Dermis blood vessel endothelial cell (primary cell): ENCODE results near the gene UBQLN2. TPM values are rescaled to one million over a fixed set of nuclear protein-coding genes. Genes with fewer than 3 reads are reported as not detected.
"Not testable (repeated sequence)": the region's sequence is repeated elsewhere in the genome, so short reads cannot be mapped to it uniquely, and the experiment has no call there.

Source experiments
- DNase-seq: peaks from one replicate; pipeline ENCODE4 v3.0.0; 2010
- total RNA-seq: library from RNA; depleted of rRNA; stranded (reverse); fragments of >200 nt; gene quantifications from 2 replicates; pipeline ENCODE4 v1.2.3, GENCODE V29; 2014

Gene UBQLN2
- total RNA-seq, result 5.8 and 10.6 TPM in 2 replicates

GRCh38 chrX:56563231-56564161 is at the start of gene UBQLN2:
Gene UBQLN2, plus strand, starts transcription at chrX:56563627. Its CDS starts 247 bp downstream, at chrX:56563874.
- peak; percentile 78 for DNase-seq

GRCh38 chrX:56519642-56520041 is 43.8 kb upstream of the UBQLN2 start:
- no peak for DNase-seq

- DNase-seq, result not testable (repeated sequence)
Observed at GRCh38 chrX:56529482-56530007, 33.9 kb upstream of the UBQLN2 start.

- DNase-seq, result no peak
Observed at GRCh38 chrX:56530011-56530410, 33.4 kb upstream of the UBQLN2 start.

- no peak for DNase-seq
Observed at GRCh38 chrX:56550667-56551066, 12.8 kb upstream of the UBQLN2 start.

DNA sequence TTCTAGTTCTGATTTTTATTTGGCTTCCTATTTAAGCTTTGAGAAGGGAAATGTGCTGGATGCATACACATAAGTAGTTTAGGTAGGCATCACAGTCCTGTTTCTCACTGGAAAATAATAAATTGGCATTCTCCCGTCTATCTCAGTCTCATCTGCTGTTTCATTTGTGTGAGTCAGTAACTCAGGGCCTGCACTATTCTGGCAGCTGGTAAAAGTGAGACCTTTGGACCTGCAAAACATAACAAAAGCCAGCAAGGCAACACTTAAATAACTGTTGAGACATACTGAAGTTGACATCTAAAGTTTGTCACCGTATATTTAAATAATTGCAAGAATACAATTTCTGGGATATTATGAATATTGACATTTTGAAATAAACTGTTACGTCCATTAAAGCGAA is 8.6 kb upstream of the UBQLN2 start:
- DNase-seq, result no peak

GRCh38 chrX:56557376-56557929 is 6.0 kb upstream of the UBQLN2 start:
- DNase-seq, result no peak

- peak; percentile 35 for DNase-seq
Observed at GRCh38 chrX:56564164-56564885, 898 bp downstream of the UBQLN2 start.

DNA sequence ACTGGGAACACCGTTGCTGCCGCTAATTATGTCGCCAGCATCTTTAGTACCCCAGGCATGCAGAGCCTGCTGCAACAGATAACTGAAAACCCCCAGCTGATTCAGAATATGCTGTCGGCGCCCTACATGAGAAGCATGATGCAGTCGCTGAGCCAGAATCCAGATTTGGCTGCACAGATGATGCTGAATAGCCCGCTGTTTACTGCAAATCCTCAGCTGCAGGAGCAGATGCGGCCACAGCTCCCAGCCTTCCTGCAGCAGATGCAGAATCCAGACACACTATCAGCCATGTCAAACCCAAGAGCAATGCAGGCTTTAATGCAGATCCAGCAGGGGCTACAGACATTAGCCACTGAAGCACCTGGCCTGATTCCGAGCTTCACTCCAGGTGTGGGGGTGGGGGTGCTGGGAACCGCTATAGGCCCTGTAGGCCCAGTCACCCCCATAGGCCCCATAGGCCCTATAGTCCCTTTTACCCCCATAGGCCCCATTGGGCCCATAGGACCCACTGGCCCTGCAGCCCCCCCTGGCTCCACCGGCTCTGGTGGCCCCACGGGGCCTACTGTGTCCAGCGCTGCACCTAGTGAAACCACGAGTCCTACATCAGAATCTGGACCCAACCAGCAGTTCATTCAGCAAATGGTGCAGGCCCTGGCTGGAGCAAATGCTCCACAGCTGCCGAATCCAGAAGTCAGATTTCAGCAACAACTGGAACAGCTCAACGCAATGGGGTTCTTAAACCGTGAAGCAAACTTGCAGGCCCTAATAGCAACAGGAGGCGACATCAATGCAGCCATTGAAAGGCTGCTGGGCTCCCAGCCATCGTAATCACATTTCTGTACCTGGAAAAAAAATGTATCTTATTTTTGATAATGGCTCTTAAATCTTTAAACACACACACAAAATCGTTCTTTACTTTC is 1.8 kb downstream of the UBQLN2 start:
- no peak for DNase-seq

DNA sequence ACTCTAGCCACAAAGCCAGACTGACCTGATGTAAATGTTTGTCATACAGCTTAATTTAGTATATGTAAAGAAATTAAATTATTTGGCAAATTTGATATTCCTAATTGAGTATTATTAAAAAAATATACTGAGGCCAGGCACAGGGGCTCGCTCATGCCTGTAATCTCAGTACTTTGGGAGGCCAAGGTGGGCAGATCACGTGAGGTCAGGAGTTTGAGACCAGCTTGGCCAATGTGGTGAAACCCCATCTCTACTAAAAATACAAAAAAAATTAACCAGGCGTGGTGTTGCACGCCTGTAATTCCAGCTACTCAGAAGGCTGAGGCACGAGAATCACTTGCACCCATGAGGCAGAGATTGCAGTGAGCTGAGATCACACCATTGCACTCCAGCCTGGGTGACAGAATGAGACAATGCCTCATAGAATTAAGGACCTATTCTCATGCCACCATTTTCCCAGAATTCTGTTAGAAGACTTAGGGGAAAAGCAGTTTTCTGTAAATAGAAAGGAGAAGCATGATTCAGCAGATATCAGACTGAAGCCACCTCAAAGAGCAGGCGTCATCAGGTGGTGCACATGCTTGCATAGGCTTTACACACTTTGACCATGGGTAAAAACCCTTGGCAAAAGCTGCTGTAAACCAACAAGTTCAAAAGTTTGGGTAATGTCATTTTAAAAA is 6.1 kb downstream of the UBQLN2 start:
- DNase-seq, result no peak

DNA sequence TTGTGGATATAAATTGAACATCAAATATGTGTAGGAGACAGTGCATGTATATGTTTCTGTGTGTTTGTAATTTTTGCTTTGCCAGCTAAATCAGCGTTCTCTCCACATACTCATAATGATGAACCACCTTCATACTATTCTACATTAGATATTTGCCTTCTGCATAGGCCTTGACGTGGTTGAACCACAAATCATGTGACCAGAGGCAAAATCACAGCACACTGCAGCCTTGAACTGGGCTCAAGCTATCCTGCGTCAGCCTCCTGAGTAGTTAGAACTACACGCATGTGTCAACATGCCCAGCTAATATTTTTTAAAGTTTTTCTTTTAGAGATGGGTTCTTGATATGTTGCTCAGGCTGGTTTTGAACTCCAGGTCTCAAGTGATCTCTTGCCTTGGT is 9.5 kb downstream of the UBQLN2 start:
- no peak for DNase-seq

DNA sequence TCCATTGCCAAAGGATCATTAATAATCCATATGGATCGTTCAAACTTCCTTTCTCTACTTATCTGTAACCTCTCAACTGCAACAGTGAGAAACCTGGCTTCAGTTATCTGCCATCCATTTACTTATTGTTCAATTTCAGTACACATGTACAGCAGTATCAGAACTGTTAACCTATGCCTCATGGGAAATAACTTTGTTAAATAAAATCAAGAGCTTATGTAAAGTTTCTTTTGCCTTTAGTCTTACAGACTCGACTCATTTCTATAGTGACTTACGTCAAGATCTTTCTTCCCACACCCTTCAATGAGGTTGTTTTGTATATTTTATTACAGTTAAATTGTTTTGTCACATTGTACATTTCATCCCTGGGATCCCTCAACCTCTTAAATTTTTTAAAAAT is 11.4 kb downstream of the UBQLN2 start:
- DNase-seq, result no peak

- no peak for DNase-seq
Observed at GRCh38 chrX:56576721-56577120, 13.3 kb downstream of the UBQLN2 start.

DNA sequence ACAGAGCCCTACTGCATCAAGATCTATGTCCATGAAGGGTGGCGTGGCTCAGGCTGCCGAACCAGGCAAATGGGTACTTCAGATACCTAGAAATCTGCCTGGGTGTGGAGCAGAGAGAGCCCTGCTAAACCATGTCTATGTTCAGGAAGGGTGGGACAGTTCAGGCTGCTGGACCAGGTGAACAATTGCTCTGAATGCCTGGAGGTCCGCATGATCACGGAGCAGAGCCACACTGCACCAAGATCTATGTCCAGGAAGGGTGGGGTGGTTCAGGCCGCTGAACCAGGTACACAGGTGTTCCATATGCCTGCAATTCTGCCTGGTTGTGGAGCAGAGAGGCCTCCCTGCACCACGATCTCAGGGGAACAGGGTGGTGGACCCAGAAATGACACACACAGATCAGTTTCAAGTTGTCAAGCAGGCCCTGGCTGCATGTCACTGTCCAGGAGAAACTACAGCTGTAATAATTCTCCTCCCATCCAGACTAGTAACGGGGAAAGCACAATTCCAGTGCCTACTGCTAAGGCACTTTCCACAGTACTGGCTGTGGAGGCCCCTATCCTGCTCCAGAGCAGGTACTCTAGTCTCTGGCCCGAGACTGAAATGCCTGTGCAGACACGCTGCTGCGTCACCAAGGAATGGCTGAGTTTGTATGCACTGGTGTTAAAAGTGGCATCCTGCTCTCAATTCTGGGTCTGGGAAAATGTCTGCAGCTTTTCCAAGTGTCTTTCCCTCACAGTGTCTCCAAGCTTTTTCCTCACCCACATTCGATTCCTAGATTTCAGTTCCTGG is 25.2 kb downstream of the UBQLN2 start:
- DNase-seq, result no peak

GRCh38 chrX:56591830-56592229 is 28.4 kb downstream of the UBQLN2 start:
- DNase-seq, result not testable (repeated sequence)

- DNase-seq, result peak; percentile 11
Observed at GRCh38 chrX:56600141-56600540, 36.7 kb downstream of the UBQLN2 start.

DNA sequence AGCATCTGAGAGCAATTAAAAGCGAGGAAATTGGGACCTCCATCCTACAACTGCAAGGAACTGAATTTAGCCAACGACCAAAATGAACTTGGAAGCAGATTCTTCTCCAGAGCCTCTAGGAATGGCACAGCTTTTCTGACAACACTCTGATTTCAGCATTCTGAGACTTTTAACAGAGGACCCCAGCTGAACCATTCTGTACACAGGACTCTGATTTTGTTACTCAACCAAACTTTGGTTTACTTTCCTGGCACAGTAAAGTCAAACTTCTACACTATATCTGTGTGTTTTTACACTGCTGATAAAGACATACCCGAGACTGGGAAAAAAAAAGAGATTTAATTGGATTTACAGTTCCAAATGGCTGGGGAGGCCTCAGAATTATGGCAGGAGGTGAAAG is 37.6 kb downstream of the UBQLN2 start:
- DNase-seq, result no peak

GRCh38 chrX:56615282-56615681 is 51.9 kb downstream of the UBQLN2 start:
- no peak for DNase-seq
